ENCODE data around the gene ANKRD53. TPM values are rescaled to one million over a fixed set of nuclear protein-coding genes. Genes with fewer than 3 reads are reported as not detected.

The ANKRD53 gene
- total and polyA plus RNA-seq, 8 donors = 0.52 to 4.7 (median 3.0) TPM

DNA sequence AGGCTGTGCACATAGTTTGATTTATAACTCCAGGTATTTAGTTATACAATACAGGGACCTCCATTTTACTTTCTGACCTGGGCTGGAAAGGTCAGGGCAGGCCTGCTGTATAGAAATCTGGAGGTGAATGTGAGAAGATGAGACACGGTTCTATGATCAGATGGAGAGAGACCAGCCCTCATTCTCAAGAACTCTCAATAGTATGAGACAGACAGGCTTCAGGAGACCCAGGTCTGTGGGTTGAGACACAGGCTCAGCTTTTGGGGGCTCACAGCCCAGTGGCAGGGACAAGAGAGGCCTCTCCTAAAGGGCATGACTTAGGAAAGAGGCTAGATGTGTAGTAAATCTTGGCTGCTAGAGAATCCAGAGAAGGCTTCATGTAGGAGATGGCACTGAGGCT lies 43.4 kb upstream of the ANKRD53 start:
- intact Hi-C loops (cut with DNase I) = no loop called here
- DNase-seq (no peak), ATAC-seq (no peak)
- Histone ChIP-seq H3K27me3 (peaks cover 0 to 33% of the 10 kb centered on the region in 2 donors), H3K27ac (no peak overlapping the region), H3K4me3 (no peak overlapping the region), H3K9me3 (no peaks in the 10 kb centered on the region), H3K36me3 (no peaks in the 10 kb centered on the region), H3K4me1 (no peaks in the 10 kb centered on the region)
- TF ChIP-seq CTCF (IDR thresholded peaks at IDR 0.05) = no peak

DNA sequence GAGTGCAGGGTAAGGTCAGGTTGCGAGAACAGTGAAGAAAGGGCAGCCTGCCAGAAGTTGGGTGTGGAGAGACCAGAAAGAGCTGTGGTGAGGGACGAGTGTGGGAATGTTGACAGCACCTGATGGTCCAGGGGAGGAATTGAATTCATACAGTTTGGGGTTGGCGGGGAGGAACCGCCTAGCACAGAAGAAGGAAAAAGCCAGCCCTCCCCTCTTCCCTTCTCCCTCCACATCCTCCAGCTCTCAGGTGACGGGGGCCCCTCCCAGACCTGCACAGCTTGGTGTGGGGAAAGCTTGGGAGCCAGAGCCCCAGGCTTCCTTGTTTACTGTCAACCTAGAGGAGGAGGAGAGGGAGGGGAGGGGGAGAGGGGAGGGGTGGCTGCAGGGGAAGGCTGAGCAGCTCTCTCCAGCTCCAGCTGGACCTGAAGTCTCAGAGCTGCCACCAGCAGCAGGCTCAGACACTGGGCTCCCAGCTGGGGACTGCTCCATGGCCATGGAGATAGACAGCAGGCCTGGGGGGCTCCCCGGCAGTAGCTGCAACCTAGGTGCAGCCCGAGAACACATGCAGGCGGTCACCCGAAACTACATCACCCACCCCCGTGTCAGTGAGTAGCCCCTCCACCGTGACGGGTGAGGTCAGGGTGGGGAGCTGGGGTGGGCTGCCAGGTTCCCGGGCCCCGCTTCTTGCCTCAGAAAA lies 42.8 kb upstream of the ANKRD53 start, which contains the start of gene ATP6V1B1:
TSS of gene ATP6V1B1 (plus strand) at position 433 of the 697 bp plus-strand sequence. CDS start at position 488, 55 bp downstream.
- Histone ChIP-seq H3K9me3 (no peaks in the 10 kb centered on the region), H3K36me3 (no peaks in the 10 kb centered on the region), H3K4me1 (no peaks in the 10 kb centered on the region), H3K27me3 (peaks cover 0 to 33% of the 10 kb centered on the region in 2 donors), H3K27ac (no peak within 1 kb of the TSS), H3K4me3 (no peak within 1 kb of the TSS)
- DNase-seq = peak in 3 of 4 donors; percentile 6 to 53 (median 47)
- no peak for TF ChIP-seq CTCF (IDR thresholded peaks at IDR 0.05)
- ATAC-seq = peak; percentile 74
- intact Hi-C loops (cut with DNase I) = no loop called here

GRCh38 chr2:70936165-70936978 lies 42.1 kb upstream of the ANKRD53 start:
- Histone ChIP-seq H3K36me3 (no peaks in the 10 kb centered on the region), H3K4me1 (no peaks in the 10 kb centered on the region), H3K9me3 (no peaks in the 10 kb centered on the region), H3K27ac (no peak overlapping the region), H3K27me3 (peaks cover 0 to 33% of the 10 kb centered on the region in 2 donors), H3K4me3 (no peak overlapping the region)
- no peak for TF ChIP-seq CTCF (IDR thresholded peaks at IDR 0.05)
- DNase-seq = no peak
- peak; percentile 68 for ATAC-seq
- intact Hi-C loops (cut with DNase I) = no loop called here

DNA sequence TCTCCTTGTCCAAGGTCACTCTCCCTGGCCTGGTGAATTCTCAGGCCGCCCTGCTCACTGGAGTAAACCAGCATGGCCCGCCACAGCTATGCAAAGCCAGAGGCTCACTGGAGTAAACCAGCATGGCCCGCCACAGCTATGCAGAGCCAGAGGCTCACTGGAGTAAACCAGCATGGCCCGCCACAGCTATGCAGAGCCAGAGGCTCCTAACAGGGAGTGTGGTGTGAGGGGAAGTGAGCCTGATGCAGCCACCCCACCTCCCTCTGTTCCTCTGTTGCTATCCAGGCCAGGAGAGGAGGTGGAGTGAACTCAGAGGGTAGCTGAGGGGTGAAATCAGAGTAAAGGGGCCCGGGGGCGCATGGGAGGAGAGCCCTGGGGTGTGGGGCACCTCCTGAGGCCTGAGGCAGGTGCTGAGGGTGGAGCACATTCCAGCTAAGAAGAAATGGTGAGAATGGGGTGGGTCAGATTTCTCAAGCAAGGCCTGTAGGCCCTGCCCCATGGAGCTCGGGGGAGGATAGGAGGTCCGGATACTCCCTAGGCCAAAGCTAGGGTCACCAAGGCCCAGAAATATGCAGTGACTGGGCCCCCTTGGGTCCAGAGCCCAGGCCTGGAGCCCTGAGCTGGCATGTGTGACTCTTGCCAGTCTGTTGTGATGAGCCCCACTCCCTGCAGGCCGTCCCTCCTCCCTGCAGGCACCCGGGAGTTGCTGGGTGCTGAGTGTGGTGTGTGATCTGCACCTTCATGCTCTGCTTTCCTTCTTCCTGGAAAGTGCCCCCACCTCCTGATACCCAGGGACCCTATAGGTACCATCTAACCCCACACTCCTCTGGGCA lies 41.2 kb upstream of the ANKRD53 start:
- peaks cover 0 to 33% of the 10 kb centered on the region in 2 donors for H3K27me3 ChIP-seq
- no peaks in the 10 kb centered on the region for H3K36me3 ChIP-seq
- no peaks in the 10 kb centered on the region for H3K9me3 ChIP-seq
- intact Hi-C loops (cut with DNase I) = no loop called here
- no peaks in the 10 kb centered on the region for H3K4me1 ChIP-seq
- no peak overlapping the region for H3K27ac ChIP-seq
- ATAC-seq (no peak), DNase-seq (no peak)
- TF ChIP-seq CTCF (IDR thresholded peaks at IDR 0.05) = no peak
- no peak overlapping the region for H3K4me3 ChIP-seq

Data from left lung (tissue), 10 donors.